Stimulated activated CD4-positive, alpha-beta T cell treated with anti-CD3 and anti-CD28 coated beads, Interleukin-1b, Interleukin-23, amount 100 ng/mL, for 24 hours (primary cell): ENCODE measurements around the gene SHOX.
"Not testable (repeated sequence)": the region's sequence is repeated elsewhere in the genome, so short reads cannot be mapped to it uniquely, and the experiment has no call there.

Experiments
- DNase-seq, 4 experiments: peaks; one replicate each; pipeline ENCODE4 v3.0.0-alpha.2; 2020; ENCODE audit warnings: low read depth in 4 of 4, low spot score in 1 of 4

SHOX gene

GRCh38 chrX:630612-631496 is at the start of gene SHOX:
Gene SHOX (plus strand): TSS chrX:630791. CDS start chrX:630898, 107 bp downstream.
- no peak for DNase-seq

- no peak for DNase-seq
Measured at GRCh38 chrX:581066-581465, 49.5 kb upstream of the SHOX start.

DNA sequence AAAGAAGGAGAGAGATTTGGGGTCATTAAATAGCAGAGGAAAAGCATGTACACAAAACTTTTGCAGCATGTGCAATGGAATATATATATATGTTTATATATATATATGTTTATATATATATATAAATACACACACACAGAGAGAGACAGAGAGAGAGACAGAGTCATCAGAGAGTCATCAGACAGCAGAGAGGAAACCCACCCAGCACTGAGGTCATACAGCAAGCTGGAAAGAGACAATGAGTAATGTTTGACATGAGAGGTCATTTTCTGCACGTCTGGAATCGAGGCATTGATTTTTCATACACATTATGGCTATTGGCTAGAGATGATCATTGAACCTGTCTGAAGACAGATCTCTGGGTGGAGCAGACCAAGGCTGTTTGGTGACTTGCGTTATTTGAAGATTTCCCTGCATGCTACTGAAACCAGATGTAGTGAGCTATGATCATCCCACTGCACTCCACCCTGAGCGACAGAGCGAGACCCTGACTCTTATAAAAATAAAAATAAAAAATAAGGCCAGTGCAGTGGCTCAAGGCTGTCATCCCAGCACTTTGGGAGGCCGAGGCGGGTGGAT is 48.8 kb upstream of the SHOX start:
- no peak for DNase-seq

DNA sequence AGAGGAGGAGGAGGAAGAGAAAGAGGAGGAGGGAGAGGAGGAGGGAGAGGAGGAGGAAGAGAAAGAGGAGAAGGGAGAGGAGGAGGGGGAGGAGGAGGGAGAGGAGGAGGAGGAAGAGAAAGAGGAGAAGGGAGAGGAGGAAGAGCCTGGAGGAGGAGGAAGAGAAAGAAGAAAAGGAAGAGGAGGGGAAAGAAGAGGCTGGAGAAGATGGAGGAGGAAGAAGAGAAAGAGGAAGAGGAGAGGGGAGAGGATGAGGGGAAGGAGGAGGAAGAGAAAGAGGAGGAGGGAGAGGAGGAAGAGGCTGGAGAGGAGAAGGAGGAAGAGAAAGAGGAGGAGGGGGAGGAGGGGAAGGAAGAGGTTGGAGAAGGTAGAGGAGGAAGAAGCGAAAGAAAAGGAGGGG is 46.0 kb upstream of the SHOX start:
- DNase-seq: no peak

- DNase-seq: no peak
Measured at GRCh38 chrX:585115-585808, 45.3 kb upstream of the SHOX start.

- no peak for DNase-seq
Measured at GRCh38 chrX:586351-586750, 44.2 kb upstream of the SHOX start.

- DNase-seq: not testable (repeated sequence)
Measured at GRCh38 chrX:589261-589660, 41.3 kb upstream of the SHOX start.

- DNase-seq: no peak
Measured at GRCh38 chrX:590693-591404, 39.7 kb upstream of the SHOX start.

DNA sequence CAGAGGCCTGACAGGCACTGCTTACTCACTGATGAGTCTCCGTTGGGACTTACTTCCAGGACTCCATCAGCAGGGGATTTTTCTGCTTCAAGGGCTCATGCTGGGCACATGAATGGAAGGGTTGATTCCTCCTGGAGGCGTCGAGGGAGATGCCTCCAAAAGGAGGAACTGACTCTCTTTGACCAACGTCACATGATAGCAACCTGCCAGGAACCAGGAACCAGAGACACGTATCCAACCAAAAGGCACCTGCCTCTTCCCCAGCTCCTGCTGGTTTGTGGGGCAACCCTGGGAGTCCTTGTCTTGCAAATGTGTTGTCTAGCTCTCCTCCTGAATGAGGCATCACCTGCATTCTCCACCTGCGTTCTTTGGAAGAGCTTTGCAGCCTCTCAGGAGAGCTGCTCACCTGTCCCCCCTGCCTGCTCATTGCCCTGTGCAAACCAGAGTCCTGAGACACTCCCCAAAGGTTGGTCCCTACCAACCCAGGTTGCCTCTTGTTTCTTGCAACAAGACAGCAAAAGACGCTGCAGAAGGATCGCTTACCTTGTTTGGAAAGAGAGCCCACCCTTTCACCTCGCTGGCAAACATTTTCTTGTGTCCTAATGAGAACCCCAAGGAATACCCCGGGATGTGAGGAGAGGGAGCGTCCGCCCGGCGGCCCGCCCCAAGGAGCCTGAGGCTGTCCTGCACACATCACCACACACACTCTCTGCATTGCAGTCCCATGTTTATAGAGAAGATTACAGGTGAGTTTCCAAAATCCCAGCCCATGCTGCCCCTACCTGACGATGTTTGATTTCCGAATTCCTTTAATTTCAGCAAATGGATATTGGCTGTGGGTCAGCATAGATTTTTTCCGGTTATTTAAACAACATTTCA is 30.5 kb upstream of the SHOX start:
- no peak for DNase-seq

DNA sequence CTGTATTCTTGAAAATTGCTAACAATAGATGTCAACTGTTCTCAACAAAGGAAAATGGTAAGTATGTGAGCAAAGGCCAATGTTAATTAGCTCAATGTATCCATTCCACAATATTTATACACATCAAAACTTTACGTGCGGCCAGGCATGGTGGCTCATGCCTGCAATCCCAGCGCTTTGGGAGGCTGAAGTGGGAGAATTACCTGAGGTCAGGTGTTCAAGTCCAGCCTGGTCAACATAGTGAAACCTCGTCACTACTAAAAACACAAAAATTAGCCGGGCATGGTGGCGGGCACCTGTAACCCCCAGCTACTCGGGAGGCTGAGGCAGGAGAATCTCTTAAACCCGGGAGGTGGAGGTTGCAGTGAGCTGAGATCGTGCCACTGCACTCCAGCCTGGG is 27.6 kb upstream of the SHOX start:
- not testable (repeated sequence) for DNase-seq

GRCh38 chrX:604616-605015 is 26.0 kb upstream of the SHOX start:
- DNase-seq: not testable (repeated sequence)

- not testable (repeated sequence) for DNase-seq
Measured at GRCh38 chrX:608088-608487, 22.5 kb upstream of the SHOX start.

DNA sequence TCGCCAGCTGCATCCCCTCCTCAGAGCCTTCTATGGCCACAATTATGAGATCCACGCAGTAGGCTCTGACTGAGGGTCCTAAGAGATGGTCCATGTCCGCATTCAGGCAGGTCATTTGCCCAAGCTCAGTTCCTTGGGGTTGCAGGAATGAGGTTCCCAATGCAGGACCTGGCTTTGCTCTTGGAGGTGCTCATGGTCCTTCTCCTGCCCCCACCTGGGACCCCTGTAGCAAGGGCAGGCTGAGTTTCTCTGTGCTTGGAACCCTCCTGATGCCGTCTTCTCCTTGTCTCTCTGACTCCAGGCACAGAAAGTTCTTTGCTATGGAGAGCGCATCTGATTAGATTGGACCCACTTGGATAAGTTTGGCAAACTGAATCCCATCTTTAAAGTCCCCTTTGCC is 16.5 kb upstream of the SHOX start:
- no peak for DNase-seq

- no peak for DNase-seq
Measured at GRCh38 chrX:617401-617800, 13.2 kb upstream of the SHOX start.

- no peak for DNase-seq
Measured at GRCh38 chrX:617891-618290, 12.7 kb upstream of the SHOX start.

- DNase-seq: not testable (repeated sequence)
Measured at GRCh38 chrX:618304-618703, 12.3 kb upstream of the SHOX start.

DNA sequence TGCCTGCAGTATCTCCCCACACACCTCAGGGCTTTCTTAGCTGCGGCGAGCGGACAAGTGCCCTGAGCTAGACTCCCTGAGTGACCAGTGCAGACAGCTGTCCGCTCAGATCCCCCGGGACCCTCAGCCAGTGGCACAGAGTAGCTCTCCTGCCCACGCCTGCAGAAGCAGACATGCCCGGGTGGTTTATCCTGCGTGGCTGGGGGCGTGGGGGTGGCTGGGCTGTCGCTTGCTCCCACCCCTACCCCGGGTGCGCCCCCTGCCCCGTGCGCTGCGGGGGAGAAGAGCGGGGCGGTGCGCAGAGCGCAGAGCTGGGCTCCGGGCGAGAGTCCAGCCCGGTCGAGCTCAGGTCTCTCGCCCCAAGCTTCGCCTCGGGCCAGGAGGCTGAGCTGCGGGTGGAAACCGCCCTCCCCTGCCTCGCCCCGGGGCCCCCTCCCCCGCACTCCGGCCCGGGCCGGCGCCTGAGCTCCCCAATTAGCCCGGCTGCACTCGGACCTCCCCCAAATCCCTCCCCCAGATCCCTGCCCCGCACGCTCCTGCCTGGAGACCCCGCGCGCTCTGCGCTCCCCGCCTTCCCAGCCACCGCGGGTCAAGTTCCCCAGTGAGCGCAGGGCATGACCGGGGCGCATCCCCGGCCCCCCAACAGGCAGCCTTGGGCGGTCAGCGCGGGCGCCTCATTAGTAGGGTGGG is 11.7 kb upstream of the SHOX start:
- DNase-seq: no peak

- DNase-seq: no peak
Measured at GRCh38 chrX:619451-619811, 11.2 kb upstream of the SHOX start.

GRCh38 chrX:619812-620531 is 10.6 kb upstream of the SHOX start:
- no peak for DNase-seq
